Astrocyte (in vitro differentiated cells and primary cell): ENCODE measurements around the gene SUGT1. TPM values are rescaled to one million over a fixed set of nuclear protein-coding genes. Genes with fewer than 3 reads are reported as not detected.

Experiments used
- DNase-seq: peaks from one replicate; pipeline ENCODE4 v3.0.0-alpha.2; 2010; ENCODE audit warnings: low read depth
- FAIRE-seq: peaks from 2 replicates; lab custom pipeline; 2011; peaks lifted over from hg19 to GRCh38; lab: Jason Lieb, UNC
- H2AFZ ChIP-seq: 2 replicates; pipeline ENCODE4 v1.6.0; 2012; ENCODE audit warnings: low read depth, low read length, inconsistent platforms
- H3K27ac ChIP-seq: 2 replicates; pipeline ENCODE4 v1.5.1; 2011; ENCODE audit warnings: low read depth, low read length, inconsistent platforms
- H3K27me3 ChIP-seq: 2 replicates; pipeline ENCODE4 v1.6.0; 2011; ENCODE audit warnings: low read length, inconsistent platforms; ENCODE audit not compliant: insufficient read depth
- H3K36me3 ChIP-seq: 2 replicates; pipeline ENCODE4 v1.5.1; 2011; ENCODE audit warnings: low read length, inconsistent platforms; ENCODE audit not compliant: insufficient read depth
- H3K4me1 ChIP-seq: 2 replicates; pipeline ENCODE4 v1.5.1; 2011; ENCODE audit warnings: low read length, inconsistent platforms; ENCODE audit not compliant: insufficient read depth
- H3K4me2 ChIP-seq: 2 replicates; pipeline ENCODE4 v1.6.0; 2012; ENCODE audit warnings: low read length, inconsistent platforms
- H3K4me3 ChIP-seq: 2 replicates; pipeline ENCODE4 v1.5.1; 2011; ENCODE audit warnings: low read depth, mild to moderate bottlenecking, low read length, inconsistent platforms; ENCODE audit not compliant: insufficient read depth
- H3K79me2 ChIP-seq: 2 replicates; pipeline ENCODE4 v1.6.0; 2012; ENCODE audit warnings: mild to moderate bottlenecking, low read length, inconsistent platforms; ENCODE audit not compliant: insufficient read depth
- H3K9ac ChIP-seq: 2 replicates; pipeline ENCODE4 v1.6.0; 2012; ENCODE audit warnings: mild to moderate bottlenecking, low read length, inconsistent platforms
- H3K9me3 ChIP-seq: 2 replicates; pipeline ENCODE4 v1.5.1; 2012; ENCODE audit warnings: low read depth, mild to moderate bottlenecking, low read length, inconsistent platforms; ENCODE audit not compliant: insufficient read depth
- H4K20me1 ChIP-seq: 2 replicates; pipeline ENCODE4 v1.6.0; 2012; ENCODE audit warnings: low read length, inconsistent platforms; ENCODE audit not compliant: insufficient read depth
- H3K27ac Mint-ChIP-seq: one replicate; pipeline ENCODE4 v1.8.0; 2021; ENCODE audit warnings: mild to moderate bottlenecking, mixed read lengths; ENCODE audit not compliant: unreplicated experiment
- H3K27me3 Mint-ChIP-seq: one replicate; pipeline ENCODE4 v1.8.0; 2021; ENCODE audit warnings: low read depth, mixed read lengths; ENCODE audit not compliant: unreplicated experiment
- H3K36me3 Mint-ChIP-seq: one replicate; pipeline ENCODE4 v1.8.0; 2021; ENCODE audit warnings: low read depth, mixed read lengths; ENCODE audit not compliant: unreplicated experiment
- H3K4me1 Mint-ChIP-seq: one replicate; pipeline ENCODE4 v1.8.0; 2021; ENCODE audit warnings: low read depth, mixed read lengths; ENCODE audit not compliant: unreplicated experiment
- H3K4me3 Mint-ChIP-seq: one replicate; pipeline ENCODE4 v1.8.0; 2021; ENCODE audit warnings: mild to moderate bottlenecking, moderate library complexity, mixed read lengths; ENCODE audit not compliant: unreplicated experiment
- H3K9me3 Mint-ChIP-seq: one replicate; pipeline ENCODE4 v1.8.0; 2021; ENCODE audit warnings: mild to moderate bottlenecking, mixed read lengths; ENCODE audit not compliant: unreplicated experiment
- CTCF ChIP-seq: IDR thresholded peaks from 2 replicates; pipeline ENCODE4 v1.5.1; 2011; ENCODE audit warnings: low read depth, mild to moderate bottlenecking, inconsistent platforms, low read length, moderate library complexity; ENCODE audit not compliant: insufficient read depth
- EZH2 ChIP-seq: IDR thresholded peaks from 2 replicates; pipeline ENCODE4 v1.6.1; 2012; ENCODE audit warnings: mild to moderate bottlenecking, low read length, inconsistent platforms; ENCODE audit not compliant: insufficient read depth
- total RNA-seq: library from RNA; stranded (reverse); gene quantifications from 2 replicates; pipeline ENCODE4 v1.2.1, GENCODE V29; 2021

SUGT1 gene
- total RNA-seq, 1 donor from 2014 or later: 87.3 TPM

- peak overlapping the region; percentile 89 for H3K27ac Mint-ChIP-seq
- no peak overlapping the region for H2AFZ ChIP-seq
- H4K20me1 ChIP-seq: peaks cover 5% of the 10 kb centered on the region
- no peaks in the 10 kb centered on the region for H3K27me3 Mint-ChIP-seq
- no peak overlapping the region for H3K4me3 Mint-ChIP-seq
- H3K4me1 ChIP-seq: no peaks in the 10 kb centered on the region
- no peak overlapping the region for H3K9ac ChIP-seq
- H3K36me3 Mint-ChIP-seq: peaks cover 15% of the 10 kb centered on the region
- H3K79me2 ChIP-seq: peaks cover 5% of the 10 kb centered on the region
- H3K27me3 ChIP-seq: no peaks in the 10 kb centered on the region
- no peak for DNase-seq
- H3K27ac ChIP-seq: no peak overlapping the region
- H3K36me3 ChIP-seq: peaks cover 28% of the 10 kb centered on the region
- peaks cover 10% of the 10 kb centered on the region for H3K4me1 Mint-ChIP-seq
- no peak for FAIRE-seq
- H3K4me2 ChIP-seq: no peak overlapping the region
- H3K4me3 ChIP-seq: no peak overlapping the region
- TF ChIP-seq CTCF: no peak
- TF ChIP-seq EZH2: no peak
- H3K9me3 Mint-ChIP-seq: no peaks in the 10 kb centered on the region
- no peaks in the 10 kb centered on the region for H3K9me3 ChIP-seq
Measured at GRCh38 chr13:52686376-52686775, 33.7 kb downstream of the SUGT1 start.

- no peak overlapping the region for H3K4me3 ChIP-seq
- no peak overlapping the region for H3K9ac ChIP-seq
- TF ChIP-seq CTCF (no peak), EZH2 (no peak)
- no peak overlapping the region for H3K27ac ChIP-seq
- no peaks in the 10 kb centered on the region for H3K36me3 ChIP-seq
- Mint-ChIP-seq H3K27me3 (no peaks in the 10 kb centered on the region), H3K4me3 (no peak overlapping the region), H3K36me3 (peaks cover 6% of the 10 kb centered on the region), H3K27ac (peak overlapping the region; percentile 4), H3K9me3 (no peaks in the 10 kb centered on the region), H3K4me1 (peaks cover 5% of the 10 kb centered on the region)
- no peaks in the 10 kb centered on the region for H3K4me1 ChIP-seq
- no peaks in the 10 kb centered on the region for H3K9me3 ChIP-seq
- H4K20me1 ChIP-seq: no peaks in the 10 kb centered on the region
- no peak overlapping the region for H2AFZ ChIP-seq
- FAIRE-seq (no peak), DNase-seq (peak; percentile 31)
- no peaks in the 10 kb centered on the region for H3K79me2 ChIP-seq
- no peak overlapping the region for H3K4me2 ChIP-seq
- H3K27me3 ChIP-seq: no peaks in the 10 kb centered on the region
Measured at GRCh38 chr13:52695856-52696255, 43.2 kb downstream of the SUGT1 start.

- TF ChIP-seq EZH2 (no peak), CTCF (no peak)
- DNase-seq (no peak), FAIRE-seq (no peak)
- Mint-ChIP-seq H3K27me3 (no peaks in the 10 kb centered on the region), H3K36me3 (peaks cover 4% of the 10 kb centered on the region), H3K27ac (no peak overlapping the region), H3K4me3 (no peak overlapping the region), H3K4me1 (peaks cover 5% of the 10 kb centered on the region), H3K9me3 (no peaks in the 10 kb centered on the region)
- Histone ChIP-seq H3K27me3 (no peaks in the 10 kb centered on the region), H3K9me3 (no peaks in the 10 kb centered on the region), H3K27ac (no peak overlapping the region), H3K79me2 (no peaks in the 10 kb centered on the region), H3K36me3 (no peaks in the 10 kb centered on the region), H3K9ac (no peak overlapping the region), H3K4me1 (no peaks in the 10 kb centered on the region), H3K4me2 (no peak overlapping the region), H3K4me3 (no peak overlapping the region), H4K20me1 (no peaks in the 10 kb centered on the region), H2AFZ (no peak overlapping the region)
Measured at GRCh38 chr13:52696566-52696965, 43.9 kb downstream of the SUGT1 start.
